HepG2 (cell line): ENCODE data around the gene CTNND1. TPM values are rescaled to one million over a fixed set of nuclear protein-coding genes. Genes with fewer than 3 reads are reported as not detected.

Experiments
- ARHGAP35 ChIP-seq: sonication (generic); formaldehyde crosslinking; IDR thresholded peaks from 2 replicates; pipeline ENCODE4 v1.9.0; 2022; ENCODE audit warnings: mild to moderate bottlenecking, inconsistent platforms, moderate library complexity, missing genetic modification reagents, borderline replicate concordance
- BORCS8-MEF2B ChIP-seq: sonication (generic); formaldehyde crosslinking; IDR thresholded peaks from 2 replicates; pipeline ENCODE4 v1.8.0; 2022; ENCODE audit warnings: mild to moderate bottlenecking, missing genetic modification reagents
- CENPT ChIP-seq: sonication (generic); formaldehyde crosslinking; IDR thresholded peaks from 2 replicates; pipeline ENCODE4 v1.8.0; 2022; ENCODE audit warnings: low read depth, mild to moderate bottlenecking, moderate library complexity, missing genetic modification reagents
- DNMT3B ChIP-seq: conservative IDR thresholded peaks from 2 replicates; pipeline ENCODE4 v1.6.1; 2016; ENCODE audit warnings: missing biosample characterization, control low read depth
- HNRNPK ChIP-seq: fragments of 200-400 bp; formaldehyde crosslinking; IDR thresholded peaks from 2 replicates; pipeline ENCODE4 v1.6.1; 2018; ENCODE audit warnings: low read length, low read depth, moderate library complexity, mild to moderate bottlenecking; ENCODE audit not compliant: poor library complexity, severe bottlenecking
- HNRNPUL1 ChIP-seq: fragments of 200-400 bp; formaldehyde crosslinking; IDR thresholded peaks from 2 replicates; pipeline ENCODE4 v1.6.1; 2017; ENCODE audit warnings: low read depth, mild to moderate bottlenecking, low read length, moderate library complexity
- KDM3A ChIP-seq: IDR thresholded peaks from 2 replicates; pipeline ENCODE4 v1.6.1; 2018; ENCODE audit warnings: low read depth, missing compliant biosample characterization
- NFE2 ChIP-seq: sonication (generic); formaldehyde crosslinking; IDR thresholded peaks from 2 replicates; pipeline ENCODE4 v1.4.0; 2020; ENCODE audit warnings: missing genetic modification reagents
- NFIC ChIP-seq: IDR thresholded peaks from 2 replicates; pipeline ENCODE4 v1.6.1; 2012; ENCODE audit warnings: mild to moderate bottlenecking, low read length, inconsistent platforms
- PRMT3 ChIP-seq: sonication (generic); formaldehyde crosslinking; IDR thresholded peaks from 2 replicates; pipeline ENCODE4 v1.8.1; 2022; ENCODE audit warnings: low read depth, mild to moderate bottlenecking, moderate library complexity, missing genetic modification reagents, borderline replicate concordance
- RBFOX2 ChIP-seq: fragments of 200-400 bp; formaldehyde crosslinking; IDR thresholded peaks from 2 replicates; pipeline ENCODE4 v1.6.1; 2017; ENCODE audit warnings: low read depth, mild to moderate bottlenecking, low read length
- RFX3 ChIP-seq: IDR thresholded peaks from 2 replicates; pipeline ENCODE4 v1.6.1; 2016; ENCODE audit warnings: missing biosample characterization, missing genetic modification reagents
- SIN3A ChIP-seq: IDR thresholded peaks from 2 replicates; pipeline ENCODE4 v1.6.1; 2011; ENCODE audit warnings: low read depth, mild to moderate bottlenecking, control low read depth, low read length, borderline replicate concordance
- STAT5B ChIP-seq: sonication (generic); formaldehyde crosslinking; IDR thresholded peaks from 2 replicates; pipeline ENCODE4 v1.4.0; 2020; ENCODE audit warnings: missing genetic modification reagents
- ZFYVE20 ChIP-seq: sonication (generic); formaldehyde crosslinking; IDR thresholded peaks from 2 replicates; pipeline ENCODE4 v1.8.0; 2023; ENCODE audit warnings: low read depth, mild to moderate bottlenecking, moderate library complexity, missing genetic modification reagents, borderline replicate concordance
- ZMYM2 ChIP-seq: sonication (generic); formaldehyde crosslinking; IDR thresholded peaks from 2 replicates; pipeline ENCODE4 v1.8.0; 2022; ENCODE audit warnings: mild to moderate bottlenecking, missing genetic modification reagents
- ZNF205 ChIP-seq: IDR thresholded peaks from 2 replicates; pipeline ENCODE4 v1.6.1; 2018; ENCODE audit warnings: missing biosample characterization, missing genetic modification reagents
- ZNF337 ChIP-seq: sonication (generic); formaldehyde crosslinking; IDR thresholded peaks from 2 replicates; pipeline ENCODE4 v1.5.1; 2020; ENCODE audit warnings: missing genetic modification reagents, low read depth, mild to moderate bottlenecking, borderline replicate concordance
- ZNF44 ChIP-seq: sonication (generic); formaldehyde crosslinking; IDR thresholded peaks from 2 replicates; pipeline ENCODE4 v1.5.1; 2020; ENCODE audit warnings: mild to moderate bottlenecking, missing genetic modification reagents
- polyA plus RNA-seq, 8 experiments: library from polyadenylated mRNA; depleted of rRNA in 3 of 8; stranded (reverse) in 7 of 8; unstranded in 1 of 8; fragments of >200 nt; fragmentation: Illumina TruSeq in 4 of 8; extraction: Trizol in 4 of 8; gene quantifications; 2 replicates each; pipeline versions ENCODE4 v1.2.1 to v1.2.3, GENCODE V29; 2011 to 2016; ENCODE audit warnings: low read depth in 4 of 8, missing spikeins in 1 of 8, mixed read lengths in 1 of 8; ENCODE audit not compliant: insufficient read depth in 1 of 8
- total RNA-seq, 5 experiments: library from RNA; depleted of rRNA; stranded (reverse); fragments of >200 nt; fragmentation: Illumina TruSeq; extraction: Trizol; gene quantifications; 2 replicates each; pipeline ENCODE4 v1.2.3, GENCODE V29; 2016; ENCODE audit warnings: low read depth in 1 of 5
- TF ChIP-seq, protein P1 (sequence below): sonication (generic); formaldehyde crosslinking; IDR thresholded peaks from 2 replicates; pipeline ENCODE4 v1.8.1; 2023; ENCODE audit warnings: missing genetic modification reagents, mild to moderate bottlenecking, borderline replicate concordance
- TF ChIP-seq, protein P2 (sequence below): sonication (generic); formaldehyde crosslinking; IDR thresholded peaks from 2 replicates; pipeline ENCODE4 v1.9.0; 2021; ENCODE audit warnings: missing genetic modification reagents, mild to moderate bottlenecking, borderline replicate concordance
- TF ChIP-seq, protein P3 (sequence below): sonication (generic); formaldehyde crosslinking; IDR thresholded peaks from 2 replicates; pipeline ENCODE4 v1.8.1; 2023; ENCODE audit warnings: mild to moderate bottlenecking, missing genetic modification reagents
- TF ChIP-seq, protein P4 (sequence below): sonication (generic); formaldehyde crosslinking; IDR thresholded peaks from 2 replicates; pipeline ENCODE4 v1.4.0; 2020; ENCODE audit warnings: low read depth, mild to moderate bottlenecking, missing genetic modification reagents
- TF ChIP-seq, protein P5 (sequence below): IDR thresholded peaks from 2 replicates; pipeline ENCODE4 v1.6.1; 2016; ENCODE audit warnings: missing biosample characterization, missing genetic modification reagents, low read depth

The CTNND1 gene
- total and polyA plus RNA-seq, 2 of the 13 experiments (the other 11 are each of a cell fraction or from before 2014, with no cell fraction given) = 117 to 128 TPM

DNA sequence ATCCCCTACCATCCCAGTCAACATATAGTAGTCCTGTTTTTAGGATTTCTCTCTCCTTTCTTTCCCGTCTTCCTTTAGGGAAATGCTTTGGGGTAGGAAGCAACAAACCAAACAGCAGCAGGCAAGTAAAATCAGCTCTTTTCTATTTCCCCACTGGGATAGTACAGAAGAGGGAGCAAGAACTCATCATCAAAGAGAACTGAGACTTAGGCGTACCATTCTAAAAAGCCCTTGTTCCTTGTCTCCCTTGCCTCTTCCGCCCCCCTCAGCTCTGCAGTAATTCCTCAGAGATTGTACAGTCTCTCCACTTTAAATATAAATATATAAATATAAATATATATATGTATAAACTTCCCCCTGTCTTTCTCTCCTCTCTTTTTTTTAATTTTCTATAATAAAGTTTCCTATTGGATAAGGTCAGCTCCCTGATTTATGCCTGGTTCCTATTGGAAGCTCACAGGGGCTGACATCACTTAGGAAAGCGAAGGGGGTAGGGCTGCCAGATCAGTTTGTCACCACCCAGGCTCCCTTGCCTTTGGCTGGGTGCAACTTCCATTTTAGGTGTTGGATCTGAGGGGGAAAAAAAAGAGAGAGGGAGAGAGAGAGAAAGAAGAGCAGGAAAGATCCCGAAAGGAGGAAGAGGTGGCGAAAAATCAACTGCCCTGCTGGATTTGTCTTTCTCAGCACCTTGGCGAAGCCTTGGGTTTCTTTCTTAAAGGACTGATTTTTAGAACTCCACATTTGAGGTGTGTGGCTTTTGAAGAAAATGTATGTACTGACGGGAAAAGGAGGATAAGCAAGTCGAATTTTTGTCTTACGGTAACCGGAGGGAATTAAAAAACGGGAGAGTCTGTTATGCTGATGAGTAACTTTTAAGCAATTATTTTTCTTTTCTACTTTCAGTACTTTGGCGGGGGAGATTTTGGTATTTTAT, at the start of gene CTNND1 (continued):
- no peak for TF ChIP-seq STAT5B (CRISPR knock-in tag)
- TF ChIP-seq RFX3 = no peak
- TF ChIP-seq RBFOX2 = peak; percentile 27
- no peak for TF ChIP-seq ARHGAP35 (CRISPR knock-in tag)
- no peak for TF ChIP-seq ZNF205 (CRISPR knock-in tag)
- TF ChIP-seq BORCS8-MEF2B (CRISPR knock-in tag) = no peak
- no peak for TF ChIP-seq HNRNPK
- TF ChIP-seq CENPT (CRISPR knock-in tag) = no peak
- no peak for TF ChIP-seq ZNF44 (CRISPR knock-in tag)
- TF ChIP-seq, protein P1, sequence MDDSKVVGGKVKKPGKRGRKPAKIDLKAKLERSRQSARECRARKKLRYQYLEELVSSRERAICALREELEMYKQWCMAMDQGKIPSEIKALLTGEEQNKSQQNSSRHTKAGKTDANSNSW = no peak
- TF ChIP-seq SIN3A = peak; percentile 48; the same call in 1 of the 2 replicates
- TF ChIP-seq, protein P2, sequence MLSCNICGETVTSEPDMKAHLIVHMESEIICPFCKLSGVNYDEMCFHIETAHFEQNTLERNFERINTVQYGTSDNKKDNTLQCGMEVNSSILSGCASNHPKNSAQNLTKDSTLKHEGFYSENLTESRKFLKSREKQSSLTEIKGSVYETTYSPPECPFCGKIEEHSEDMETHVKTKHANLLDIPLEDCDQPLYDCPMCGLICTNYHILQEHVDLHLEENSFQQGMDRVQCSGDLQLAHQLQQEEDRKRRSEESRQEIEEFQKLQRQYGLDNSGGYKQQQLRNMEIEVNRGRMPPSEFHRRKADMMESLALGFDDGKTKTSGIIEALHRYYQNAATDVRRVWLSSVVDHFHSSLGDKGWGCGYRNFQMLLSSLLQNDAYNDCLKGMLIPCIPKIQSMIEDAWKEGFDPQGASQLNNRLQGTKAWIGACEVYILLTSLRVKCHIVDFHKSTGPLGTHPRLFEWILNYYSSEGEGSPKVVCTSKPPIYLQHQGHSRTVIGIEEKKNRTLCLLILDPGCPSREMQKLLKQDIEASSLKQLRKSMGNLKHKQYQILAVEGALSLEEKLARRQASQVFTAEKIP (CRISPR knock-in tag) = no peak
- no peak for TF ChIP-seq NFE2 (CRISPR knock-in tag)
- no peak for TF ChIP-seq KDM3A
- no peak for TF ChIP-seq ZFYVE20 (CRISPR knock-in tag)
- TF ChIP-seq HNRNPUL1 = no peak
- TF ChIP-seq, protein P3, sequence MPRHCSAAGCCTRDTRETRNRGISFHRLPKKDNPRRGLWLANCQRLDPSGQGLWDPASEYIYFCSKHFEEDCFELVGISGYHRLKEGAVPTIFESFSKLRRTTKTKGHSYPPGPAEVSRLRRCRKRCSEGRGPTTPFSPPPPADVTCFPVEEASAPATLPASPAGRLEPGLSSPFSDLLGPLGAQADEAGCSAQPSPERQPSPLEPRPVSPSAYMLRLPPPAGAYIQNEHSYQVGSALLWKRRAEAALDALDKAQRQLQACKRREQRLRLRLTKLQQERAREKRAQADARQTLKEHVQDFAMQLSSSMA (CRISPR knock-in tag) = no peak
- TF ChIP-seq ZNF337 (CRISPR knock-in tag) = no peak
- TF ChIP-seq NFIC = no peak; the same call in 1 of the 2 replicates
- peak; percentile 44; the same call in 1 of the 2 replicates for TF ChIP-seq DNMT3B
- TF ChIP-seq ZMYM2 (CRISPR knock-in tag) = no peak
- TF ChIP-seq PRMT3 (CRISPR knock-in tag) = no peak
- TF ChIP-seq, protein P4, sequence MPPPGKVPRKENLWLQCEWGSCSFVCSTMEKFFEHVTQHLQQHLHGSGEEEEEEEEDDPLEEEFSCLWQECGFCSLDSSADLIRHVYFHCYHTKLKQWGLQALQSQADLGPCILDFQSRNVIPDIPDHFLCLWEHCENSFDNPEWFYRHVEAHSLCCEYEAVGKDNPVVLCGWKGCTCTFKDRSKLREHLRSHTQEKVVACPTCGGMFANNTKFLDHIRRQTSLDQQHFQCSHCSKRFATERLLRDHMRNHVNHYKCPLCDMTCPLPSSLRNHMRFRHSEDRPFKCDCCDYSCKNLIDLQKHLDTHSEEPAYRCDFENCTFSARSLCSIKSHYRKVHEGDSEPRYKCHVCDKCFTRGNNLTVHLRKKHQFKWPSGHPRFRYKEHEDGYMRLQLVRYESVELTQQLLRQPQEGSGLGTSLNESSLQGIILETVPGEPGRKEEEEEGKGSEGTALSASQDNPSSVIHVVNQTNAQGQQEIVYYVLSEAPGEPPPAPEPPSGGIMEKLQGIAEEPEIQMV (CRISPR knock-in tag) = 0 out of 2 replicates have a peak, but pooled peaks have one; percentile 19
- TF ChIP-seq, protein P5, sequence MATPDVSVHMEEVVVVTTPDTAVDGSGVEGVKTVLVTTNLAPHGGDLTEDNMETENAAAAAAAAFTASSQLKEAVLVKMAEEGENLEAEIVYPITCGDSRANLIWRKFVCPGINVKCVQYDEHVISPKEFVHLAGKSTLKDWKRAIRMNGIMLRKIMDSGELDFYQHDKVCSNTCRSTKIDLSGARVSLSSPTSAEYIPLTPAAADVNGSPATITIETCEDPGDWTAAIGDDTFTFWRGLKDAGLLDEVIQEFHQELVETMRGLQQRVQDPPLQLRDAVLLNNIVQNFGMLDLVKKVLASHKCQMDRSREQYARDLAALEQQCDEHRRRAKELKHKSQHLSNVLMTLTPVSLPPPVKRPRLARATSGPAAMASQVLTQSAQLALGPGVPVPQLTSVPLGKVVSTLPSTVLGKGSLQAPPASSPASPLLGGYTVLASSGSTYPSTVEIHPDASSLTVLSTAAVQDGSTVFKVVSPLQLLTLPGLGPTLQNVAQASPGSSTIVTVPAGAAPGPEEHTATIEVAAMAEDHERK (CRISPR knock-in tag) = no peak
